HG03469 (cell line): ENCODE data around the gene DNAJC8.

Source experiments
- ATAC-seq: cut with Tn5 transposase; IDR thresholded peaks from one replicate; pipeline ENCODE4 v1.9.1; 2021; ENCODE audit warnings: mild to moderate bottlenecking, moderate library complexity, moderate number of reproducible peaks; ENCODE audit not compliant: unreplicated experiment

DNAJC8 gene

DNA sequence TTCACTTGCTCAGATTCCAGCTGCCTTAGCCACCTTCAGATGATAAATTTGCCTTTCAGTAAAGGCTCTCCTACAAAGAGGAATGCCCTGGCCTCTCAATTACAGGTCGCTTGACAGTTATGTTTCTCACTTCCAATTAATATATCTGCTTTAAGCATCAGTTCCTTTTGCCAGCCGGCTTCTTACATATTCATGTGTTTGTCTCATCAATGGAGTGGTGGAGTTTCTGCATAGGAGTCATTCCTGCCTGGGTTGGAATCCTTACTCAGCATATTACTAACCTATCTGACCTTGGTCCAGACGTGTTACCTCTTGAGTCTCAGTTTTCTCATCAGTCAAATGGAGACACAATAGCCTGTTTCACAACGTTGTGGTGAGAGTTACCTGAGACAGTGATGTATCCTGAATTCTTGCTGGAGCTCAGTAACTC, 17.1 kb upstream of the DNAJC8 start:
- no peak for ATAC-seq

DNA sequence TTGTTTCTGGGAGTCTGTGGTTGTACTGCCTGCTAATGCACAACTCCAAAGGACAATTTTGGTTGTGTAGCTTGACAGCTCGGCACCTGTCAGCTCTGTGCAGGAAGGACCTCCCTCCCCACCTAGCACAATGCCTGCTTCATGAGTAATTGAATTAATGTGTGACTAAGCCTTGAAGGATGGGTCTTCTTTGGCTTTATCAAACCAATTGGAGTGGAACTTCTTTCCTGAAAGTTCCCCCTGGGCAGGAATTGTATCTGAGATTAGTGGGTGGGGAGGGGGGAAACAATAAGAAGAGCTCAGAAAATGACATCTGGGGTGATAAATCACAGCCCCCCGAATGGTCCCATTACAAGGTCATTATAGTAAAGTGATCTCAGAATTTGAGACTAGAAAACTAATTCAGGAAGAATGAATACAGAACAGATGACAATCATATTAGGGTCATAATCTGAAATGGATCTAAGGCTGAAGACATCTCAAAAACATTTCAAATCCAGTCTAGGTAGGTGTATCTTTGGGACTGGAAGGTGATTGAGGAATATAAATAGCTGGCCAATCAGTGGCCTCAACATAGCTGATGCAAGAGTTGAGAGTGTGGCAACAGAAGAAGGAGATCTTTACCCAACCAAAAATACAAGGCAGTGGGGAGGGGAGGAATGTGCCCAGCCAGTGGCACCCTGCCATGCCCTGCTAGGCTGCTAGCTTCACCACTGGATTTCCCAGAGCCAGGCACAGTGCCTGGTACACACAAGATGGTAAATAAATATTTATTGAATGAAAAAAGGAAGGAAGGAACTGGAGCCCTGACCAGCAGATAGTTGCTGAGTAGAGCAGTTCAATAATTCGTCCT, 16.4 kb upstream of the DNAJC8 start:
- ATAC-seq: no peak

DNA sequence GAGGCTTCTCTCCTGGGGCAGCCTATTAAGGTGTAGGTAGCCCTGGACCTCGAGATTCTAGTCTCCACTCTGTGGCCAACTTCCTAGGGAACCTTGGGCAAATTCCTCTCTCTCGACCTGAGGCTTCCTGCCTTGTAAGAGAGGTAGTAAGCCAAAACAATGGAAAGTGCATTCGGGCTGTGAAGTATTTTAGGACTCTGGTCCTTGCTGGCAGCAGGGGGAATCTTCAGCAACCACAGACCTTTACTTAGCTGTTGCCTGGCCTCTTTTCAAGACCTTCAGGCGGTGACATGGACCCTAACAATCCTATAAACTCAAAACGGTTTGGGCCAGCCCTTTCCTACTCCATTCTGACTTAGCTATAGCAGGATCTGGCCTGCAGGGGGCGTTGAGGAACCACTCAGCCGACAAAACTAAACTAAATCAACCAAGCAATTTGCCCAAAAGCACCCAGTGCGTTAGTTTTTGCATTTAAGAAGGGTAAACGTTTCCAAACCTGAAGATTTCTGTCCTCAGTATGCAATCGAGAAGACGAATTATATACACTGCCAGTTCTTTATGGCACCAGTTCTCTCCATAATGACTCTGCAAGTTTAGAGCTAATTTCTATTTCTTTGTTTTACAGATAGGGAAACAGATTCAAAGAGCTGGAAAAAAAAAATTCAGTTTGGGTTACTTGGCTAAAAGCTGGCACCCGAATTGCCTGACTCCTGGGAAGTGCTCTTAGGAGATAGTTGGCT, 15.6 kb upstream of the DNAJC8 start:
- no peak for ATAC-seq

DNA sequence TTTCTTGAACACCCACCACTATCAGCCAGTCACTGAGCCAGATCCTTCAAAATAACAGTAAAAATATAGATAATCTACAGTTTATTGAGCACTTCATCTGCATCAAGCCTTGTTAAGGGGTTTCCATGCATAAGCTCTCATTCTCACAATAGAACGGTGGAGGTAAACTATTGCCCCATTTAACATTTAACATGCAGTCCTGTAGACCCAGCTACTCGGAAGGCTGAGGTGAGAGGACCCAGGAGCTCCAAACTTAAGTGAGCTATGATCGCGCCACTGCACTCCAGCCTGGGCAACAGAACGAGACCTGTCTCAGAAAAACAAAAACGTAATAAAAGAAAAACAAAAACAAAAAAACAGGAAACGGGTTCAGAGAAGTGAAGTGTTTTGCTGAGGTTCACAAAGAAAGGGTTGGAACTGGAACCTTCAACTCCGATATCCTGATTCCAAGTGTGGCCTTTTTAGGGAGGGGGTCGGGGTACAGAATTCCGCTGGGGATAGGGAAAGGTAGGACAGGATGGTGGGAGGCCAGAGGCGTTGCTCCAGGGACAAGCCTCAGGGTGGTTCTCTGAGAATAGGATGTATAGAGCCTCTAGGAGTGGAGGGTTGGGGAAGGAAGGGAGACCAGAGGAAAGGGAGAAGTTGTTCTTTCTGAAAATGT, 14.9 kb upstream of the DNAJC8 start:
- ATAC-seq: no peak

DNA sequence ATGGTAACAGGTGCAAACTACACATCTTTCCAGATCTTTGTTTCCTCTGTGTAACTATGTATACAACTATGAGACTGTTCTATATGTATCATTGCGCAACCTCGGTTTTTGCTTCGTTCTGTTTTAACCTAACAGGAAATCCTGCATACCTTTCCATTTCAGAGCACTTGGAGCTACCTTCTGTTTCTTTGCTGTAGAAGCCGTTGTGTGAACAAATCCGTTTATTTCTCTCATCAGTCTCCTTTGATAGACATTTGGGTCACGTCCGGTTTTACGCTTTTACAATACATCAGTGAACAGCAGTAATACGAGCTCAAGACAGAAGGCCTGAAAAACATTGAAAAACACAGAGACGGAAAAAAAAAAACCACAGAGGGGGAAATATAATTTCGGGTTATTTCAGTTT, 13.6 kb upstream of the DNAJC8 start:
- ATAC-seq: no peak

DNA sequence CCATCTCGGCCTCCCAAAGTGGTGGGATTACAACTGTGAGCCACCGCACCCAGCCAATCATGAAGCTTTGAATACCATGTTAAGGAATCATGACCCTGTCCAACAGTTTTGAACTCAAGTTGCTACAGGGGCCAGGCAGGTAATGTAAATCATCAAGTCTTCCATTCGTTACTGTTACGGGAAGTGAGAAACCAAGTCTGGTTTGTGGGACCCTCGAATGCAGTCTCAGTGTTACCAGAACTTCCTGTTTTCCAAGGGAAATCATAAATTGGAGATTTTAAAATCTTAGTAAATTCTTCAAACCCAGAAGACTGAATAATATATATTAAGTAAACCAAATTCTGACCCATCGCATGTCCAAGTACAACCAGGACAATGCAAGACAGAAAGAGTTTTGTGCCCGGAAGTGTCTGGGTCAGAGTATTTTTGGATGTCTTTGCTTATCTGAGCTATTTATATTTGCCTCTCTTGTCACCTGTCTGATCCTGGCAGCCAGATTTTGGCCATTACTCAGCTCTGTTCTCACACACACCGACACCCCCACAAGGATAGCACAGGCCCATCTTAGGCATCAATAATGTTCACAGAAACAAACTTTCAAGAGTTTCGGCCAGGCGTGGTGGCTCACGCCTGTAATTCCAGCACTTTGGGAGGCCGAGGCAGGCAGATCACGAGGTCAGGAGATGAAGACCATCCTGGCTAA, 11.9 kb upstream of the DNAJC8 start:
- ATAC-seq: no peak

DNA sequence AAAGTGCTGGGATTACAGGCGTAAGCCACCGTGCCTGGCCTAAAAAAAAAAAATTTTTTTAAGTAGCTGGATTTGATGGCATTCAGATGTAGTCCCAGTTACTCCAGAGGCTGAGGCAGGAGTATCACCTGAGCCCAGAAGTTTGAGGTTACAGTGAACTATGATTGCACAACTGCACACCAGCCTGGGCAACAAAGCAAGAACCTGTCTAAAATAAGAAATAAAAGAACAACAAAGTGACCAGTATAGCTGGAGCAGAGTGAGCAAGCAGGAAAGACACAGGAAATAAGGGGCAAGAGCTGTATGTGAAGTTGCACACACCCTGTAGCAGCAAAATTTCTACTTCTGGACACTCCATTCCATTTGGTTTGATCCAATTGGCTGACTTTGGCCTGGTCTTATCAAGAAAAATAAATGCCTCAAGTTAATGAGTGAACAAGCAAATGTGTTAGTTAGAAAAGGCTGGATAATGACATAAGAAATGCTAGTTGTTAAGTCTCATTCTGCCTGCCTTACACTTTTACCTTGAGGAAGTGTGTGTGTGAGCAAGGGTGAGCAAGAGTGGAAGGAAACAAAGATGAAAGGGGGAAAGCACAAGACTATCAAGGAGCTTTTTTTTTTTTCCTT, 11.0 kb upstream of the DNAJC8 start:
- no peak for ATAC-seq

DNA sequence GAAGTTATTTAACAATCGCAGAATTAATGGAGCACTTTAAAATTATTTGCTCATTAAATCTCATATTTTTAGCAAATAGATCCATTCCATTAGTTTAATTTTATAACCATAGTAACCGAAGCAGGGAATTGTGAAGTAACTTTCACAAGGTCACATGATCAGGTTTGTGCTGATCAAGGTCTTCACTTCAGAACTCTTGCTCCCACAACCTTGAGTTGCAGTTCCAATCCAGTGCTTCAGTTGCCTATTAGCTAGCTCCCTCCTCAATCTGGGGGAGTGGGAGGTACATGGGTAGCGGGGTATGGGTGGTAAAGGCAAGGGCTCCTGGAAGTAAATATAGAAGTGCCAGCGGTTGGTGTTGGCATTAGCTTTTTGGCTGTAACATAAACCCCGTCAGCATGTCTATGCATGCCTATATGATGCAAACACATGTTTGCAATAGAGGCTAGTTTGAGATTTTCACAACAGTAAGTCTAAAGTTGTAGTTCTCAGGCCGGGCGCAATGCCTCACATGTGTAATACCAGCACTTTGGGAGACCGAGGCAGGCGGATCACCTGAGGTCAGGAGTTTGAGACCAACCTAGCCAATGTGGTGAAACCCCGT, 8.9 kb upstream of the DNAJC8 start:
- ATAC-seq: no peak

DNA sequence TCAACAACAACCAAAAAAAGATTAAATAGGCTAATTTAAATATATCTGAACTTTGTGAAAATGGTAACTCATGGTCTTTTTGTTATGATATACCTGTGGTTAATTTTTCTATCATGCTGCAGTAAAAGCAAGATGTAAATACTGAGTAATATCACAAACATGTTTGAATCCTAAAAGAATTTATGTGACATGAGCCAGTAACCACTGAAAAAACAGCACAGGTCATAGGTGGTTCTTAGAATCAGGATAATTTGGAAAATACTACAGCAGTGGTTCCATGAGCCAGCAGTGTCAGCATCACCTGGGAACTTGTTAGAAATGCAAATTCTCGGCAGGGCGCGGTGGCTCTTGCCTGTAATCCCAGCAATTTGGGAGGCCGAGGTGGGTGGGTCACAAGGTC, 7.2 kb upstream of the DNAJC8 start:
- ATAC-seq: no peak

DNA sequence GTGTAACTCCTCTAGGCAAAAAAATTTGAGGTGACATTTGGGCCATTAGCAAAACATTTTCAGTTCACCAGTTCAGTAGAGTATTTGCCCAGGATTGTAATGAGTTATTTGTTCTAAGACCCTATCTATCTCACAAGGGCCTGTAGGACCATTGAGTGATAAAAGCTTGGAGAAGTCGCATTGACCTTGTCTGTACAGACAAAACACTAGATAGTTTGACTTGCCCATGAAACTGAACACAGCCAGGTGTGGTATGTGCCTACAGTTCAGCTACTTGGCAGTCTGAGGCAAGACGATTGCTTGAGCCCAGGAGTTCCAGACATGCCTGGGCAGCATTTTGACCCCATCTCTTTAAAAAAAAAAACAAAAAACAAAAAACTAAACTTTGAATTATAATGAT, 6.2 kb upstream of the DNAJC8 start:
- no peak for ATAC-seq

DNA sequence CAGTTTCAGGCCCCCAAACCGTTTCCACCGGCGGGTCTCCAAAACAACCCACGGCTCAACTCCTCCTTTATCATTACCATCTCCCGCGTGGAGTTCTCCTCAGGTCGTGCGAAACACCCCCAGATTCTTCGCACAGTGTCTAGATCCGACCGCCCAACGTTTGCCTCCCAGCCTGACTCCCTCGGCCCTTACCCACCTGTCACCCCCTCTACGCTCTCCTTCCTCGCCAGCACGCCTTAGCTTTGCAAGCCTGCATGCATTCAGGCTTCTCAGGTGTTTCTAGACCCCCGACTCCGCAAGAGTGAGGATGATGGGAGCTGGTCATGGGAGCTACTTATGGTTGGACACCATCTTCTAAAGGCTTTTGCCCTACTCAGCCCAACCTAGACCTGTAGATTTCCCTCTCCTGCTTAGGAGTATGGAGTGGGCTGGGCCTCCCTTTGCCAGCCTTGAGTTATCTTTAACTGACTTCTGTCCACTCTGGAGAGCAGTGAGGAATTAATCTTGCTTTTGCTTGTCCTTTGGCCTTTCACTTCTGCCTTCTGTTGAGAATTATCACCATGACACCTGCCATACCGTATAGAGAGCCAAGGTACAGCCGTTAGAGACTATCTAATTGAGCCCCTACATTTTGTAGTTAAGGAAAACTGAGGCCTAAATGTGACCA, 4.0 kb upstream of the DNAJC8 start:
- ATAC-seq: no peak

DNA sequence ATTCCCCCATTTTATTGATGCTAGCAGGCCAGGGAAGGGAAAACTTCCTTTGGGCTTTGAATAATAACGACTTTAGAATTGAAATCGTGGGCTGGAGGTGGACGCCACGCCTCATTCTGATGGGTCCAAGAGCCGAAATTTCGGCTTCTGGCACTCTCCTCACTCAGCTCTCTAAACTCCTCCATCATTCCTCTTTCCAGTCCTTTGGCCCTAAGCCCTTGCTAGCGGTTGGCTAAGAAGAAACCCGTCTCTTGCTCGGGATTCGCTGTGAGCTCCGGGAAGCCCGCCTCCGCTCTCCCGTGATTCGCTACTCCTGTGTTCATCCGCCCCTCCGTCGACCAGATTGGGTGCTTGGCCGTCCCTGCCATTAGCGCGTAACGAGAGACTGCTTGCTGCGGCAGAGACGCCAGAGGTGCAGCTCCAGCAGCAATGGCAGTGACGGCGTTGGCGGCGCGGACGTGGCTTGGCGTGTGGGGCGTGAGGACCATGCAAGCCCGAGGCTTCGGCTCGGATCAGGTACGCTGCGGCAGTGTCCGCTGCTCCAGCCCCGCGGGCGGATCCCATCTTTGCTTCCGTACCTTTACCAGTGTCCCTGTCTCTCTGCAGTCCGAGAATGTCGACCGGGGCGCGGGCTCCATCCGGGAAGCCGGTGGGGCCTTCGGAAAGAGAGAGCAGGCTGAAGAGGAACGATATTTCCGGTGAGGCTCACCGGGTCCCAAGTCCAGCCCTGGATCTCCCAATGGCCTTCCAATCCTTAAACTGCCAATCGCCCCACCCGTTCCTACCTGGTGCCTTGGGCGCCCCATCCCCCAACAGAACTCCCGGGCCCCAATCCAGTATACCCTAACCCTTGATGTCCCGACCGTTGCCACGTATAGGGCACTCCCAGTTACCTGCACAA, 3.2 kb upstream of the DNAJC8 start, which contains the start of gene ATP5IF1:
Gene ATP5IF1 (plus strand): TSS at position 370 of the 901 bp plus-strand sequence. CDS start 60 bp downstream, at position 430.
- peak; percentile 64 for ATAC-seq

DNA sequence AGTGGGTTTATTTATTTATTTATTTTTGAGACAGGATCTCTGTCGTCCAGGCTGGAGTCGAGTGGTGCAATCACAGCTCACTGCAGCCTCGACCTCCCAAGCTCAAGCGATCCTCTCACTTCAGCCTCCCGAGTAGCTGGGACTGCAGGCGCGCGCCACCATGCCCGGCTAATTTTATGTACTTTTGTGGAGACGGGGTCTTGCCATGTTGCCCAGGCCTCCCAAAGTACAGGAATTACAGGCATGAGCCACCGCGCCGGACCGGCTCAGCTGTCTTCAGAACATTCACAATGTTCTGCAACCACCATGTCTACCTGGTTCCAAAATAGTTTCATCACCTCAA, 406 bp upstream of the DNAJC8 start:
- no peak for ATAC-seq

DNA sequence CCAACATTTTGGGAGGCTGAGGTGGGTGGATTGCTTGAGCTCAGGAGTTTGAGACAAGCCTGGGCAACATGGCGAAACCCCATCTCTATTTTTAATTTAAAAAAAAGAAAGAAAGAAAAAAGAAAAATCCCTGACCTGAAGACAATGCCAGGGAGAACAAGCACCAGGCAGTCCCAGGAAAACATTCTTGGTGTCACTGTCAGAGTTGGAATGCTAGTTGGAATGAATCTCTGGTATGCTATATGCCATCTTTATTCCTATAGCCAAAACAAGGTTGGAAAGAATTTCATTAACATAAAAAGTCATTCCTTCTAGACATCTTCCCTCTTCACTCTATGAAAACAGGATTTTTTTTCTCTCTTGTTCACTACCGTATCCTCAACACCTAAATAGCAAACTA, 2.8 kb downstream of the DNAJC8 start:
- ATAC-seq: no peak

DNA sequence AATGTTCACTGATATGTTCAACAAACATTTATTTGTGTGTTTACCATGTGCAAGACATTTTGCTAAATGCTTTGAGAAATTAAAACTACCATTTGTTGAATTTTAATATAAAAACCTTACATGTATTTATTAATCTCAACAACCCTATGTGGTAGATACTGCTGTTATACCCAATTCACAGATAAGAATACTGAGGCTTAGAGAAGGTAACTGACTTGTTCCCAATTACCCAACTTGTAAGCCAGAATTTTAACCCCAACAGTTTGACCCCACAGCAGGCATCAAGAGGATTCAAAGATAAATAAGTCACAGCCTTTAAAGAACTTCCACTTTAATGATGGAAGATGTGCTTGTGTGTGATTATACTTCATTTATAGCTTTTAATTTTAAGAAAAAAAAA, 3.7 kb downstream of the DNAJC8 start:
- ATAC-seq: no peak

DNA sequence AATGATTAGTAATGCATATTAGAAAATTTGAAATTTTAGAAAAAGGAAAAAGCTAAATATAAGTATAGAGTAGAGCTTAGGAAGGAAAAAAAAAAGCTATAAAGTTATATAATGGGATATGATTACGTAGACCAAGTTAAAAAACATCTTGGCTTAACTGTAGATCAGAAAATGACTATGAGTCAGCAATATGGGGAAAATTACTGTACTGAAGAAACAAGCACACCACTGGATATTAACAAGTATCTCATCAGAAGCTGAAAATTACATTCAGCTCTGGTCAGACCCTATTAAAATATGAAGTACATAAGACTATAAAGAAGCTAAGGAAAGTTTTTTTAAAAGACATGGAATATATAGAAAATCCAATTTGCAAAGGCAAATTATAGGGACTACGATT, 19.5 kb downstream of the DNAJC8 start:
- no peak for ATAC-seq

DNA sequence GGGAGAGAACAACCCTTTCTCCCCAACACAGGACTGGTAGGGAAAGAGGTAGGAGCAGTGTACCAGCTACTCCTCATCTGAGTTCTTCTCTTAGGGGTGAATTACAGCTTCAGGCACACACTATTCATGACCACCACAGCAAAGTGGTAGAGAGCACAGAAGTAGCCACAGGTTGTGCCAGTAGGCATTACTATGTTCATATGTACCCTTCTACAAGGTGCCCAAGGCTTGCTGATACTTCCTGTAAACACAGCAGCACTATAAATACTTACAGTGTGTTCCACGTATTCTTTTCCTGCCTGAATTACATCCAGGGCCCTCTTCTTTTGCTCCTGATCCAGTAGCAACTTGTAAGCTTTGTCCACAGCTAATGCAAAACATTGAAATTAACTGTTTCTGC, 23.1 kb downstream of the DNAJC8 start:
- ATAC-seq: no peak

DNA sequence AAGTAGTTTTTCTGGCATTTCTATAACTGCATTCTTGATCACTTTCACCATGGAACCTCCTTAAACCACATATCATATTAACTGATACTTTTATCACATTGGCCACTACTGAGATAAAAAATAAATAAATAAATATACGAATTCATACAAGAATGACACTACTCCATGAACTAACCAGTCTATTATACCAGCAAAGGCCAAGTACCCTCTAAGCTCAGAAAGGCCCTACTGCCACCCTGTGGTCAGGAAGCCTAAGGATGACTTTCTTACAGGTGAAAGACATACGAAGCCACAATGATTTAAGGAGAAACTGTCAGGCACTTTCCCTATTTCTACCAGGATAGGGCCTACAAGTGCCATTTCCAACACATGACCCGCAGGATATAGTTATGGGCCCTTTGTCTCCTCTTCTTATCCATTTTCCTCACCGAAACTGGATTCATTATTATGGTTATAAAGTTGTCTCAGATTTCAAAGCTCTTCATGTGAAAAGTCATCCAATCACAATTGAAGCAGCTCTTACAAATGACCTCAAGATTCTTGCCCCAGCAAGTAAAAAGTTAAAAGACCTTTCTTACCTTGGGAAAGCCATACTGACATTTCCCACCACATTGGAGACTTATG, 23.9 kb downstream of the DNAJC8 start:
- no peak for ATAC-seq
